Measurements from ENCODE around the gene SULF2. TPM values are rescaled to one million over a fixed set of nuclear protein-coding genes. Genes with fewer than 3 reads are reported as not detected.

The SULF2 gene
- total RNA-seq, 1 donor from 2014 or later, result 40.4 TPM

DNA sequence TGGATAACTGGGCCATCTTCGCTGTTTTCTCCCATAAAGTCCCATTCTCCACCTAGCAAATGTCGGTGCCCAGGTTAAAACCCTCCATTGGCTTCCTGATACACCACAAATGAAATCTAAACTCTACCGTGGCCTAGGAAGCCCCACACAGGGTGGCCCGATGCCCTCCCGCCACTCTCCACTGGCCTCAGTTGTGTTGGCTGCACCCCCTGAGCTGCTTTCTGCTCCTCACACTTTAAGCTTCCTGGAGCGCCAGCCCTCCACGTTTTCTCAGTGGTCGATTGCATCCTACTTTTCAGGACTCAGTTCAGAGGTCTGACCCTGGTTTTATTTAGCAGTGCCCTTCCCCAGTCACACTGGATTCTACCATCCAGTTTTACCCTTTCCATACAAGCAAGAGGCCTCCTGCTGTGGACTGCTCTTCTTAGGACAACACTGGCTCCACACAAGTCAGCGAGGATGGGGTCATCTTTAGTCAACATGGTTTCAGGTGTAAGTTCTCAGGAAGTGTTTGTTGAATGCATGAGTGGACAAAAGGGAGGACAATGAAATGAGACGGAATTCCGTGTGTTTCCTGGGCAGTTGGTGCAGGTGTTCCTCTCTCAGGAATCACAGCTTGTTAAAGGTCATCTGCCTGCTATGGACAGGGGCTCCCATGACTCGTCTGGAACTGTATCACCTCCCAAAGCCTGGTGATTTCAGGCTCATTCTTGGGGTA lies 124.1 kb downstream of the SULF2 start:
- H3K4me3 Mint-ChIP-seq (ENCODE audit: unreplicated experiment), result no peak overlapping the region
- no peak overlapping the region for H3K27ac Mint-ChIP-seq (ENCODE audit: unreplicated experiment)
- TF ChIP-seq, protein P1, sequence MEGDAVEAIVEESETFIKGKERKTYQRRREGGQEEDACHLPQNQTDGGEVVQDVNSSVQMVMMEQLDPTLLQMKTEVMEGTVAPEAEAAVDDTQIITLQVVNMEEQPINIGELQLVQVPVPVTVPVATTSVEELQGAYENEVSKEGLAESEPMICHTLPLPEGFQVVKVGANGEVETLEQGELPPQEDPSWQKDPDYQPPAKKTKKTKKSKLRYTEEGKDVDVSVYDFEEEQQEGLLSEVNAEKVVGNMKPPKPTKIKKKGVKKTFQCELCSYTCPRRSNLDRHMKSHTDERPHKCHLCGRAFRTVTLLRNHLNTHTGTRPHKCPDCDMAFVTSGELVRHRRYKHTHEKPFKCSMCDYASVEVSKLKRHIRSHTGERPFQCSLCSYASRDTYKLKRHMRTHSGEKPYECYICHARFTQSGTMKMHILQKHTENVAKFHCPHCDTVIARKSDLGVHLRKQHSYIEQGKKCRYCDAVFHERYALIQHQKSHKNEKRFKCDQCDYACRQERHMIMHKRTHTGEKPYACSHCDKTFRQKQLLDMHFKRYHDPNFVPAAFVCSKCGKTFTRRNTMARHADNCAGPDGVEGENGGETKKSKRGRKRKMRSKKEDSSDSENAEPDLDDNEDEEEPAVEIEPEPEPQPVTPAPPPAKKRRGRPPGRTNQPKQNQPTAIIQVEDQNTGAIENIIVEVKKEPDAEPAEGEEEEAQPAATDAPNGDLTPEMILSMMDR (IDR thresholded peaks at IDR 0.05), result no peak
- H3K9me3 Mint-ChIP-seq (ENCODE audit: unreplicated experiment), result no peaks in the 10 kb centered on the region
- H3K36me3 Mint-ChIP-seq (ENCODE audit: unreplicated experiment), result peaks cover 23% of the 10 kb centered on the region
- peaks cover 17% of the 10 kb centered on the region for H3K4me1 Mint-ChIP-seq (ENCODE audit: unreplicated experiment)
- DNase-seq (ENCODE audit: extremely low spot score, unreplicated experiment), result no peak
- H3K27me3 Mint-ChIP-seq (ENCODE audit: unreplicated experiment), result no peaks in the 10 kb centered on the region

- no peaks in the 10 kb centered on the region for H3K9me3 Mint-ChIP-seq (ENCODE audit: unreplicated experiment)
- H3K36me3 Mint-ChIP-seq (ENCODE audit: unreplicated experiment), result peaks cover 23% of the 10 kb centered on the region
- H3K27me3 Mint-ChIP-seq (ENCODE audit: unreplicated experiment), result no peaks in the 10 kb centered on the region
- TF ChIP-seq, protein P1 (IDR thresholded peaks at IDR 0.05), result no peak
- DNase-seq (ENCODE audit: extremely low spot score, unreplicated experiment), result no peak
- peaks cover 17% of the 10 kb centered on the region for H3K4me1 Mint-ChIP-seq (ENCODE audit: unreplicated experiment)
- H3K4me3 Mint-ChIP-seq (ENCODE audit: unreplicated experiment), result no peak overlapping the region
- peak overlapping the region; percentile 45 for H3K27ac Mint-ChIP-seq (ENCODE audit: unreplicated experiment)
Measured at GRCh38 chr20:47660602-47660905, 124.7 kb downstream of the SULF2 start.

DNA sequence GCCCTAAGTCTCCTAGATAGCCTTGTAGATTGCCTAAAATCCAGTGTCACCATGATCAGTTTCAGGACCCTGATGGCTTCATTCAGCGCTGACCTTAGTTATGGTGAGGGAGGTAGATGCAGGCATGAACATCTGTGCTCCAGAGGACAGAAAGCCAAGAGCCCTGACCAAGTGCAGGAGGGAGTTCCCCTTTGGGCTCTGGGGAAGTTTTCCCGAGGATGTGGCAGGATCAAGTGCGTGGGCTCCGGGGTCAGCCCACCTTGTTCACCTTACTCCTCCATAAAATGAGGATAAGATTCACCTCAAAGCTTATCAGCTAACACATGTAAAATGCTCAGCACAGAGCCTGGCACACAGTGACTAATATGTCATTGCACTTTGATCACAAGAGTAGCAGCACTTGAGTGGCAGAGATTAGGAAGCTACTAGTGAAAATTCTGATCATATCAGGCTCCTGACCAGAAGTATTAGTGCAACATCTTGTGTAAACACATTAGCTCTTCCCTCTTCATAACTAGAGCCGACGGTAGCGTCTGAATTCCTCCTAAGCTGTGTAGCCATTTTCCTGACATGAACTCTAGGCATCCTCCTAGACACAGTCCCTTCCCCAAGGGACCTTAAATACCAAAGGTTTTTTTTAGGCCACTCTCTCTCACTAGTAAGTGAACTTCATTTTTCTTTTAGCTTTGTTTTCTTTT lies 125.2 kb downstream of the SULF2 start:
- TF ChIP-seq, protein P1 (IDR thresholded peaks at IDR 0.05), result no peak
- no peak overlapping the region for H3K4me3 Mint-ChIP-seq (ENCODE audit: unreplicated experiment)
- no peak overlapping the region for H3K27ac Mint-ChIP-seq (ENCODE audit: unreplicated experiment)
- no peaks in the 10 kb centered on the region for H3K9me3 Mint-ChIP-seq (ENCODE audit: unreplicated experiment)
- H3K4me1 Mint-ChIP-seq (ENCODE audit: unreplicated experiment), result peaks cover 17% of the 10 kb centered on the region
- no peak for DNase-seq (ENCODE audit: extremely low spot score, unreplicated experiment)
- H3K27me3 Mint-ChIP-seq (ENCODE audit: unreplicated experiment), result no peaks in the 10 kb centered on the region
- H3K36me3 Mint-ChIP-seq (ENCODE audit: unreplicated experiment), result peaks cover 25% of the 10 kb centered on the region

DNA sequence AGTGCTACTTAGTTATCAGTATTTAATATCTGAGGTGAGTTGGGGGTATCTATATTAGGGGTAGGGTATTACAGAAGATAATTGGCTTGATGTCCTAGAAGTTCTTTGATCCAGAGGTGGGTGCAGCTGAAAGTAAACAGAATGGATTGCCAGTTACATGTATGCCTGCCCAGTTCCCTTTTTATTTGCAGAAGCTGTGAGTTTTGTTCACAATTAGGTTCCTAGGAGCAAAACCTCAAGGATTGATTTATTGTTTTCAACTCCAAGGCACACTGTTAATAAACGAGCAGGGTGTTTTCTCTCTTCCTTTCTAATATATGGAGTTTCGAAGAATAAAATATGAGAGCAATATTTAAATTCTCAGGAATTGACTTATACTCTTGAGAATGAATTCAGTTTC lies 129.0 kb downstream of the SULF2 start:
- H3K27ac Mint-ChIP-seq (ENCODE audit: unreplicated experiment), result no peak overlapping the region
- H3K4me3 Mint-ChIP-seq (ENCODE audit: unreplicated experiment), result no peak overlapping the region
- DNase-seq (ENCODE audit: extremely low spot score, unreplicated experiment), result no peak
- no peaks in the 10 kb centered on the region for H3K27me3 Mint-ChIP-seq (ENCODE audit: unreplicated experiment)
- TF ChIP-seq, protein P1 (IDR thresholded peaks at IDR 0.05), result no peak
- no peaks in the 10 kb centered on the region for H3K9me3 Mint-ChIP-seq (ENCODE audit: unreplicated experiment)
- peaks cover 44% of the 10 kb centered on the region for H3K36me3 Mint-ChIP-seq (ENCODE audit: unreplicated experiment)
- peaks cover 3% of the 10 kb centered on the region for H3K4me1 Mint-ChIP-seq (ENCODE audit: unreplicated experiment)

- Mint-ChIP-seq H3K4me1 (ENCODE audit: unreplicated experiment) (peaks cover 3% of the 10 kb centered on the region), H3K36me3 (ENCODE audit: unreplicated experiment) (peaks cover 43% of the 10 kb centered on the region), H3K27me3 (ENCODE audit: unreplicated experiment) (no peaks in the 10 kb centered on the region), H3K4me3 (ENCODE audit: unreplicated experiment) (no peak overlapping the region), H3K9me3 (ENCODE audit: unreplicated experiment) (no peaks in the 10 kb centered on the region), H3K27ac (ENCODE audit: unreplicated experiment) (no peak overlapping the region)
- DNase-seq (ENCODE audit: extremely low spot score, unreplicated experiment), result no peak
- TF ChIP-seq, protein P1 (IDR thresholded peaks at IDR 0.05), result no peak
Measured at GRCh38 chr20:47655635-47656034, 129.6 kb downstream of the SULF2 start.

Measured in osteocyte (in vitro differentiated cells).